Neuronal stem cell (in vitro differentiated cells): Measurements from ENCODE around the gene SPRN.
A peak's percentile ranks its signal among the peaks of the same experiment; 100 is the strongest.

Experiments
- DNase-seq: peaks from one replicate; pipeline ENCODE4 v3.0.0-alpha.2; 2013; ENCODE audit warnings: low spot score
- H2AFZ ChIP-seq: one replicate; pipeline ENCODE4 v1.6.1; 2013; ENCODE audit warnings: mild to moderate bottlenecking, low read length, inconsistent platforms
- H2AK5ac ChIP-seq: 2 replicates; pipeline ENCODE4 v1.6.1; 2013; ENCODE audit warnings: low read depth, mild to moderate bottlenecking, inconsistent platforms, low read length, moderate library complexity, mixed read lengths
- H2BK120ac ChIP-seq: 2 replicates; pipeline ENCODE4 v1.6.1; 2013; ENCODE audit warnings: low read depth, mild to moderate bottlenecking, inconsistent platforms, low read length, moderate library complexity, mixed read lengths
- H2BK12ac ChIP-seq: one replicate; pipeline ENCODE4 v1.6.1; 2013; ENCODE audit warnings: low read length, inconsistent platforms
- H2BK15ac ChIP-seq: 2 replicates; pipeline ENCODE4 v1.6.1; 2013; ENCODE audit warnings: mild to moderate bottlenecking, low read length, inconsistent platforms, mixed read lengths
- H2BK5ac ChIP-seq: one replicate; pipeline ENCODE4 v1.6.1; 2013; ENCODE audit warnings: inconsistent platforms, mild to moderate bottlenecking, low read length, moderate library complexity
- H3K14ac ChIP-seq: one replicate; pipeline ENCODE4 v1.6.1; 2013; ENCODE audit warnings: low read length, inconsistent platforms
- H3K18ac ChIP-seq: 2 replicates; pipeline ENCODE4 v1.6.1; 2013; ENCODE audit warnings: low read length, inconsistent platforms
- H3K23ac ChIP-seq: 2 replicates; pipeline ENCODE4 v1.6.1; 2013; ENCODE audit warnings: low read depth, mild to moderate bottlenecking, mixed read lengths, low read length, inconsistent platforms; ENCODE audit not compliant: poor library complexity
- H3K27ac ChIP-seq: replicated peaks from 3 replicates; pipeline ENCODE4 v1.5.1; 2013; ENCODE audit warnings: low read length, inconsistent platforms
- H3K27me3 ChIP-seq, 3 experiments: 2 replicates each; pipeline ENCODE4 v1.6.1; 2013; ENCODE audit warnings: low read length in 3 of 3, mild to moderate bottlenecking in 2 of 3, inconsistent platforms in 1 of 3, low read depth in 1 of 3, mixed read lengths in 1 of 3, moderate library complexity in 1 of 3; ENCODE audit not compliant: control insufficient read depth in 3 of 3, insufficient read depth in 3 of 3
- H3K36me3 ChIP-seq, 2 donors: replicated peaks in 1 of 2; 2 replicates each; pipeline ENCODE4 v1.6.1; 2013; ENCODE audit warnings: low read length in 2 of 2; ENCODE audit not compliant: control insufficient read depth in 2 of 2, insufficient read depth in 2 of 2
- H3K4ac ChIP-seq: 2 replicates; pipeline ENCODE4 v1.6.1; 2013; ENCODE audit warnings: inconsistent platforms, mild to moderate bottlenecking, low read length, moderate library complexity
- H3K4me1 ChIP-seq, 2 donors: 1 replicate in 1 of 2; 2 replicates in 1 of 2; pipeline ENCODE4 v1.6.1; 2013; ENCODE audit warnings: low read length in 2 of 2, low read depth in 1 of 2; ENCODE audit not compliant: control insufficient read depth in 2 of 2, insufficient read depth in 1 of 2
- H3K4me2 ChIP-seq: one replicate; pipeline ENCODE4 v1.6.1; 2013; ENCODE audit warnings: mild to moderate bottlenecking, low read length, inconsistent platforms; ENCODE audit not compliant: insufficient read depth, poor library complexity, severe bottlenecking
- H3K4me3 ChIP-seq, 2 donors: 2 replicates each; pipeline ENCODE4 v1.5.1; 2013; ENCODE audit warnings: low read length in 2 of 2, mild to moderate bottlenecking in 2 of 2, inconsistent platforms in 1 of 2, moderate library complexity in 1 of 2
- H3K79me1 ChIP-seq: one replicate; pipeline ENCODE4 v1.6.1; 2013; ENCODE audit warnings: low read depth, mild to moderate bottlenecking, inconsistent platforms, low read length, moderate library complexity
- H3K9ac ChIP-seq: one replicate; pipeline ENCODE4 v1.6.1; 2013; ENCODE audit warnings: mild to moderate bottlenecking, low read depth, low read length, inconsistent platforms; ENCODE audit not compliant: poor library complexity
- H3K9me3 ChIP-seq, 2 donors: replicated peaks in 1 of 2; 2 replicates each; pipeline versions ENCODE3 to v1.6.1; 2013; ENCODE audit warnings: low read length in 2 of 2, mild to moderate bottlenecking in 2 of 2, inconsistent platforms in 1 of 2, low read depth in 1 of 2, mixed read lengths in 1 of 2, moderate library complexity in 1 of 2; ENCODE audit not compliant: control insufficient read depth in 2 of 2, insufficient read depth in 1 of 2
- H4K8ac ChIP-seq: one replicate; pipeline ENCODE4 v1.6.1; 2013; ENCODE audit warnings: low read depth, mild to moderate bottlenecking, inconsistent platforms, low read length, moderate library complexity
- H4K91ac ChIP-seq: one replicate; pipeline ENCODE4 v1.6.1; 2013; ENCODE audit warnings: low read length, low read depth, mild to moderate bottlenecking, inconsistent platforms; ENCODE audit not compliant: poor library complexity
- WGBS, 2 donors: extraction: QIAGEN DNeasy Blood & Tissue Kit; methylation state at CpG; one replicate each; pipeline ENCODE4 v1.1.7; 2013; ENCODE audit warnings: missing lambda C conversion rate in 2 of 2, mixed read lengths in 1 of 2; ENCODE audit not compliant: insufficient read length in 2 of 2, insufficient replicate concordance in 1 of 2; ENCODE audit errors: extremely low coverage in 2 of 2; 5-methylcytosine and 5-hydroxymethylcytosine counted together

The SPRN gene

GRCh38 chr10:133445751-133446708, 21.6 kb upstream of the SPRN start:
- H3K4ac ChIP-seq = no peak overlapping the region
- no peak overlapping the region for H2AFZ ChIP-seq
- no peak overlapping the region for H2BK5ac ChIP-seq
- no peak overlapping the region for H3K4me3 ChIP-seq
- H2AK5ac ChIP-seq = no peak overlapping the region
- H3K4me2 ChIP-seq = no peak overlapping the region
- no peak overlapping the region for H3K18ac ChIP-seq
- WGBS, 2 donors = no CpG with 5 or more reads among the region's 80 CpGs
- no peaks in the 10 kb centered on the region for H3K27me3 ChIP-seq
- H4K91ac ChIP-seq = no peak overlapping the region
- H3K4me1 ChIP-seq = no peaks in the 10 kb centered on the region
- H2BK15ac ChIP-seq = no peak overlapping the region
- no peaks in the 10 kb centered on the region for H3K36me3 ChIP-seq
- no peak overlapping the region for H2BK12ac ChIP-seq
- no peak overlapping the region for H3K23ac ChIP-seq
- peaks cover 3% of the 10 kb centered on the region for H3K79me1 ChIP-seq
- no peak overlapping the region for H3K9ac ChIP-seq
- H3K14ac ChIP-seq = no peak overlapping the region
- DNase-seq = no peak
- H3K9me3 ChIP-seq = peaks cover 0 to 46% of the 10 kb centered on the region in 2 donors
- no peak overlapping the region for H3K27ac ChIP-seq
- H2BK120ac ChIP-seq = no peak overlapping the region
- H4K8ac ChIP-seq = no peak overlapping the region

- H2BK120ac ChIP-seq = no peak overlapping the region
- H3K27ac ChIP-seq = no peak overlapping the region
- no peak overlapping the region for H3K18ac ChIP-seq
- no peak for DNase-seq
- H2AFZ ChIP-seq = no peak overlapping the region
- no peak overlapping the region for H2BK12ac ChIP-seq
- no peak overlapping the region for H4K8ac ChIP-seq
- no peaks in the 10 kb centered on the region for H3K27me3 ChIP-seq
- H4K91ac ChIP-seq = no peak overlapping the region
- H3K9ac ChIP-seq = peak overlapping the region; percentile 84
- peaks cover 3% of the 10 kb centered on the region for H3K79me1 ChIP-seq
- no peak overlapping the region for H3K4me2 ChIP-seq
- no peak overlapping the region for H2BK5ac ChIP-seq
- no peak overlapping the region for H3K4ac ChIP-seq
- H3K14ac ChIP-seq = no peak overlapping the region
- no peak overlapping the region for H2BK15ac ChIP-seq
- H2AK5ac ChIP-seq = no peak overlapping the region
- peak overlapping the region in 1 of 2 donors; percentile 30 for H3K4me3 ChIP-seq
- no peaks in the 10 kb centered on the region for H3K4me1 ChIP-seq
- H3K23ac ChIP-seq = peak overlapping the region; percentile 89
- no CpG with 5 or more reads among the region's 22 CpGs for WGBS, 2 donors
- H3K9me3 ChIP-seq = peaks cover 0 to 53% of the 10 kb centered on the region in 2 donors
- no peaks in the 10 kb centered on the region for H3K36me3 ChIP-seq
Observed at GRCh38 chr10:133445268-133445732, 20.9 kb upstream of the SPRN start.

- no peak overlapping the region for H2AFZ ChIP-seq
- H4K8ac ChIP-seq = no peak overlapping the region
- H2BK5ac ChIP-seq = no peak overlapping the region
- H3K9ac ChIP-seq = peak overlapping the region; percentile 84
- H3K79me1 ChIP-seq = peaks cover 3% of the 10 kb centered on the region
- H3K27ac ChIP-seq = no peak overlapping the region
- H3K4me3 ChIP-seq = peak overlapping the region in 1 of 2 donors; percentile 30
- no peak overlapping the region for H2BK12ac ChIP-seq
- H2BK15ac ChIP-seq = no peak overlapping the region
- H3K4ac ChIP-seq = no peak overlapping the region
- H4K91ac ChIP-seq = no peak overlapping the region
- no CpG with 5 or more reads among the region's 12 CpGs for WGBS, 2 donors
- no peak overlapping the region for H3K18ac ChIP-seq
- H3K4me1 ChIP-seq = no peaks in the 10 kb centered on the region
- DNase-seq = no peak
- no peak overlapping the region for H2BK120ac ChIP-seq
- no peak overlapping the region for H3K4me2 ChIP-seq
- no peaks in the 10 kb centered on the region for H3K36me3 ChIP-seq
- H3K23ac ChIP-seq = no peak overlapping the region
- no peak overlapping the region for H2AK5ac ChIP-seq
- no peak overlapping the region for H3K14ac ChIP-seq
- peaks cover 0 to 58% of the 10 kb centered on the region in 2 donors for H3K9me3 ChIP-seq
- no peaks in the 10 kb centered on the region for H3K27me3 ChIP-seq
Observed at GRCh38 chr10:133444342-133445267, 20.2 kb upstream of the SPRN start.
